Glomerular visceral epithelial cell (primary cell): ENCODE results near the gene CPA2.

ENCODE experiments used
- DNase-seq: peaks from one replicate; pipeline ENCODE4 v3.0.0-alpha.2; 2016; ENCODE audit errors: extremely low spot score

The CPA2 gene

DNA sequence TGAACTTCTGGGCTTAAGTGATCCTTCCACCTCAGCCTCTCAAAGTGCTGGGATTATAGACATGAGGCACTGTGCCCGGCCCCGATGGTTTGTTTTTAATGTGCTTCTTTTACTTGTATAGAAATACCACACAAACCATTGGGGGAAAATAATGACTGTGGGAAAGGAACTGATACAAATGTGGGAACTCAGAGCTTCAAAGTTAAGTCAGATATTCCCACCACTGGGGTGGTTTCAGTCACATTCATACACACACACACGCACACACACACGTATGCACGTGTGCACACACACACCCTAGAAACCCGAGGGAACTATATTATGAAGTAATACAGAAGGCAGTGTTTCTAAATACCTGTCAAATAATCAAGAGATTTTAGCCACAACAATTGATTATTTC lies 43.3 kb downstream of the CPA2 start:
- DNase-seq: no peak

DNA sequence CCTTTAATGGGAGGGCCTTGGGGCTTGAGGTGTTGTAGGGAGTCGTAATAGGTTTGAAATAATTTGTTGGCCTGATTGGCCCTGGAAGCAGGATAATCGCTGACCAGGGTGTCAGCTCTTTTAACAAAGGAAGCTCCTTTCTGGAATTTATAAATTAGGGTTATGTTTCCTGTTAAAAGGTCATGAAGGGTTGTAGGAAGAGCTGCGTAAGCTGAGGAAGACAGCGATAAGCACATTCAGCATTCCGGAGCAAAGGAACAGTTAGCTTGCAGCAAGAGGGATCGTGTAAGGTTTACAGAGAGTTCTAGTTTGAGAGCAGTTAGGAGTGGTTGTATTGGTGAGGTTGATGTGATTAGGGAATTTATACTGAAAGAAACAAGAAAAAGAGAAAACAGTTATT lies 47.6 kb downstream of the CPA2 start:
- no peak for DNase-seq

DNA sequence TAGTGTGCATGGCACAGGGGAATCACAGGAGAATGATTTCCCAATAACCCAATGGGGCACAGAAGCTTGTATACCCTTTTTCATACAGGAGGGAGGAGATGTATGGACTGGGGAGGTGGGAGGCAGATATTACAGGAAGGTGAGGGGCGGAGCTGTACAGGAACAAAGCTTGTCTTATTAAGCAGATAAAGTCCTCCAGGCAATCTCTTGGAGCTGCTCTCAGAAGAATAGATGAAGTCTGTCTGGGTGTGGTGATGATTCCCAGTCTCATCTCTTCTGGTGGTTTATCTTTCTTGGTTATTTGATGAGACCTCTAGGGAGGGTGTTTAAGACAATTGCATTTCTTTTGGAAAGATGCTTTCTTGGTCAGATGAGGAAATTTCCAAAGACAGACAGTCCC lies 52.9 kb downstream of the CPA2 start:
- DNase-seq: no peak

DNA sequence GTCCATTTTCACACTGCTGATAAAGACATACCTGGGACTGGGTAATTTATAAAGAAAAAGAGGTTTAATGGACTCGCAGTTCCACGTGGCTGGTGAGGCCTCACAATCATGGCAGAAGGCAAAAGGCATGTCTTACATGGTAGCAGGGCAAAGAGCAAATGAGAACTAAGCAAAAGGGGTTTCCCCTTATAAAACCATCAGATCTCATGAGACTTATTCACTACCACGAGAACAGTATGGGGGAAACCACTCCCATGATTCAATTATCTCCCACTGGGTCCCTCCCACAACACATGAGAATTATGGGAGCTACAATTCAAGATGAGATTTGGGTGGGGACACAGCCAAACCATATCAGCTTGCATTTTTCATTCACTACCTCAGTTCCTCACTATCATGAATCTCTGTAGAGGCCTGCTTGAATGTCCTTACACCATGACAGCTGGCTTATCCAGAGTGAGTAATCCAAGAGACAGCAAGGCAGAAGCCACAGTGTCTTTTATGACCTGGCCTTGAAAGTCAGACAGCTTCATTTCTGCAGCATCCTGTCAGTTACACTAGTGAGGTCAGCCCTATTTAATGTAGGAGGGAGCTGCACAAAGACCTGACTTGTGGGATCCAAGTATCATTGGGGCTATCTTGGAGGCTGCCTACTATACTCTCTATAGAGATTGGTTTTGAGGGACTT lies 55.0 kb downstream of the CPA2 start:
- peak; percentile 3 for DNase-seq

DNA sequence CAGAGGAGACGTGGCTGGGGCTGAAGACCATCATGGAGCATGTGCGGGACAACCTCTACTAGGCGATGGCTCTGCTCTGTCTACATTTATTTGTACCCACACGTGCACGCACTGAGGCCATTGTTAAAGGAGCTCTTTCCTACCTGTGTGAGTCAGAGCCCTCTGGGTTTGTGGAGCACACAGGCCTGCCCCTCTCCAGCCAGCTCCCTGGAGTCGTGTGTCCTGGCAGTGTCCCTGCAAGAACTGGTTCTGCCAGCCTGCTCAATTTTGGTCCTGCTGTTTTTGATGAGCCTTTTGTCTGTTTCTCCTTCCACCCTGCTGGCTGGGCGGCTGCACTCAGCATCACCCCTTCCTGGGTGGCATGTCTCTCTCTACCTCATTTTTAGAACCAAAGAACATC lies 56.0 kb downstream of the CPA2 start:
- DNase-seq: no peak

DNA sequence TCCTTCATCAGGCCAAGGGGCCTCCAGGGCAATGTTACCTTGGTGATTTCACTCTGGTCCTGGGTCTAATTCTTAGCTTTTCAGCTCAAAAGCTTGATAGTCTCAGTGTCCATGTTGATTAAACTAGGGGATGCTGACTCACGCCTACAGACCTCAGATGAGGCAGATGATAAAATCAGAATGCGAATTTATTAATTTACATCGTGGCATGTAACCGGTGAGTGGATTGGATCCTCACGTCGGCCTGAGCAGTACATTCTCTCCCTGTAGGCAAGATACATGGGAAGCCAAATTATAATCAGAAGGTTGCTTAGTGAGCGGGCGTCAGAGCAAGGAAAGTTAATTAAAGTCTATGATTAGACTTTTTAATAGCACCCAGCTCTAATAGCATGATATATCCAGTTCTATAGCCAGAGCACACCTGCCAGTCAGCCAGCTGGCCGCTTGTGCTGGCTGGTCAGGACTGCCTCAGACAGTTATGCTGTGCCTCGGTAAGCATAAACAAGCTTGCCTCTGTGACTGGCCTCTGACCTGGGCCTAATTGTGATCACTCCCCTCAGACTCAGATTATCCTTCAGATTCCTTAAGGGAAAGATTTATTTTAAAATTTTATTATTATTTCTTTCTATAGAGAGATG lies 57.8 kb downstream of the CPA2 start:
- DNase-seq: no peak

DNA sequence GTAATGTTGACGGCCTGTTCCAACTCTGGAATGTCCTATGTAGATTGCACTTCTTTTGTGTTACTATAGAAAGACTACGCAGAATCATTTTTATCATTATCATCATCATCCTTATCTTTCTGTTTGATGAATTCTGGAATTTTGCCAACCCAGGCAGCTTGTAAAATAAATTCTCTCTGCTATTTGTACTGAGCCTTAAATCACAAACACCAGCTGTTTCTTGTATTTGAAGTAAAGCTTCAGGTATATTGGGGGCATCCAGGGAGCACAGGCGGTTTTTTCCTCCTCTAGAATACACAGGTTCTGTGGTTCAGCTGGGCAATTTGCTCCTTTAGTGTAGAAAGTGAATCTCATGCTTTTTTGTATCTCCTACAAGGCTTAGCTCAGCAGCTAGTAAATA lies 63.0 kb downstream of the CPA2 start:
- no peak for DNase-seq

DNA sequence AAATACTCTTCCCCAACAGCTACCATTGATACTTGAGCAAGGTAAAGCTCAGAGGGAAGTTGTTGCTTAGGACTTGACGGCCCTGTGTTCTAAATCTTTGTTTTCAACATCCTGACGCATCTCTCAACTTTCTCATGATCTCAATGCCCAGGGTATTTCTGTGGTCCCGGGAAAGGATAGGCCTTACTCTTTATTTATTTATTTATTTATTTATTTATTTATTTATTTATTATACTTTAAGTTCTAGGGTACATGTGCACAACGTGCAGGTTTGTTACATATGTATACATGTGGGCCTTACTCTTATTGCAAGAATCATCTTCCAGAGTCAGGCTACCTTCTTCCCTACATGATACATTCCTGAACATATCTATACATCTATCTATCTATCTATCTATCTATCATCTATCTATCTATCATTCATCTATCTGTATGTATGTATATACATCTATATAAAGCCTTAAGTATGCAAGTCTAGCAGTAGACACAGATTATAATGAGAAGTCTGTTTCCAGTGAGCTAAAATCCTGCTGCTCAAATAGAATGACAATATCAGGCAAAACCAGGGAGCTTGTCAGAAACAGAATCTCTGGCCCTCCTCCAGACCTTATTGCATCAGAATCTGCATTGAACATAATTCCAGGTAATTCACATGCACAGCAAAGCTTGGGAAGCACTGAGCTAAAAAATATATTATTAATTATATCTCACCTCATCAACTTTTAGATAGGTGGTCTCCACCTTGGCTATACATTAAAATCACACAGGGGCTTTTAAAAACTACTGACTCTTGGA lies 65.8 kb downstream of the CPA2 start:
- no peak for DNase-seq

DNA sequence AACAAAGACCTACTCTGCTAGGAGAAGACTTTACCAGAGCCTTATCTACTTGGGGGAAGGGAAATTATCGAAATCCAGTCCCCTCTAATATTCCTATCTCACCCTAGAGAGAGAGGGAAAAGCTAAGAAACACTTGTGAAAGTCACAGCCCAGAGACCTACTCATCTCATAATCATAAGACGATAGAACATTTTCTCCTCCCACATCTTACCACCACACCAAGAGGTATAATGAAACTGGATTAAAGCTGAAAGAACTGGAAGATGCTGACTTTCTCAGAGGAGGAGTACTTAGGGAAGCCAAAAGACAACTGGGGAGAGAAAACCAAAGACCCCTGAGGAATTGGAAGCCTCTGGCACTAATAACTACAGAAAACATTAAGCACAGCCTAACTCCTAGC lies 67.2 kb downstream of the CPA2 start:
- no peak for DNase-seq

DNA sequence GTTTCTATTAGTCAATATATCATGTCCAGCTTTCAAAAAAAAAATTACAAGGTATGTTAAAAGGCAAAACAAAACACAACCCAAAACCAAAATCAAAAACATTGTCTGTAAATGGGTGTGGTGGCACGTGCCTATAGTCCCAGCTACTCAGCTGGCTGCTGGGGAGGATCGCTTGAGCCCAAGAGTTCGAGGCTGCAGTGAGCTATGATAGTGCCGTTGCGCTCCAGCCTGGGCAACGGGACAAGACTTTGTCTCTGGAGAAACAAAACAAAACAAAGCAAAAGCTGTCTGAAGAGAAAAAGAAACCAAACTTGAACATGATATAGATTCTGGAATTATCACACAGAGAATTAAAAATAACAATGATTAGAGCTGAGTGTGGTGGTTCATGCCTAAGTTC lies 67.6 kb downstream of the CPA2 start:
- DNase-seq: no peak

DNA sequence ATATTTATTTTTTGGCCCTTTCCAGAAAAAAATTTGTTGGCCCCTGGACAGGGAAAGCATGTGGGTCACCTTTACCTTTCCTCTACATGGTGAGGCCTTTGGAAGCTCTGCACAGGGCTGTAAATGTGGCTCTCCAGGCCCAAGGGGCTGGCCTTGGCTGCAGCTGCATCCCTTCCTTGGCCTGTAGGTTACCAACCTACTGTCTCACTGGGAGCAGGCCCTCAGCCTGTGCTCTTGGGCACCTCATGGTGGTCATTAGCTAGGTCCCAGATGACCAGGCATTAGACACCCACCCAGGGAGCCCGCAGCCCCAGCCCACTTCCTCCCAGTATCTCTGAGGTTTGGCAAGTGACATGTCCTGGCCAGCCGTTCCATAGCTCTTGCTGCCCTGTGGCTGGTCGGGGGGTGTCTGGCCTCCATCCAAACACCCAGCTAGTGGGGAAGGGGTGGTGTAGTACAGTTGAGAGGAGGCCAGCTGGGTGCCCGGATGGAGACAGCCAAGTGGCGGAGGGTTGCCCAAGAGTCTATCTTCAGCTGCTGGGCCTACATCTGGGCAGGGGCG lies 70.8 kb downstream of the CPA2 start:
- DNase-seq: no peak

DNA sequence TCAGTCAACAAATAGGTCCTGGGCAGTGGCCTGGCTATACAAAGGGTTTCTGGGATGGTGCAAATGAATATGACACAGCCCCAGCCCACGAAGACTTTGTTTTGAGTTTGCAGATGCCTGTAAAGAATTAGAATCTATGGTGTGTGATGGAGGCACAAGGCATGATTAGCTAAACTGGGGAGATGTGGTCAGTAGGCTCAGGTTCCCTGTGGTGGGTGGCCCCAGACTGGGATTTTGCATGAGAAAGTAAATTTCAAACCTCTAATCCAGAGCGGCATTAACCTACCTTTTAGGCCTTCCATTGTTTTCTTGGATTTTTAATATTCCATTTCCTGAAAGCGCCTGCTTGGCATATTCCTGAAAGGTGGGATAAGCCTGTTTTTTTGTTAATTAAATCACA lies 71.6 kb downstream of the CPA2 start:
- DNase-seq: no peak
